RWPE1 (cell line): Measurements from ENCODE around the gene CEP170B.
"Not testable (repeated sequence)": the region's sequence is repeated elsewhere in the genome, so short reads cannot be mapped to it uniquely, and the experiment has no call there.

Experiments used
- CTCF ChIA-PET: fragments of 350-600 bp; sonication (Branson Sonifier 250); formaldehyde crosslinking; extraction: SDS; loops from one replicate; lab custom pipeline; 2021; lab: Yijun Ruan, JAX
- POLR2A ChIA-PET: fragments of 400-600 bp; formaldehyde crosslinking; extraction: SDS; loops from one replicate; lab custom pipeline; 2020; ENCODE audit warnings: antibody characterized with exemption; ENCODE audit not compliant: low non-redundant PET; lab: Yijun Ruan, JAX
- DNase-seq: peaks from one replicate; pipeline ENCODE4 v3.0.0; 2012; ENCODE audit warnings: low spot score
- H3K27ac ChIP-seq: fragments of 450-650 bp; 2 replicates; pipeline ENCODE4 v1.5.1; 2017
- TF ChIP-seq, protein P1 (sequence below): fragments of 450-650 bp; conservative IDR thresholded peaks from 2 replicates; pipeline ENCODE4 v1.5.1; 2017; ENCODE audit warnings: low read depth, mild to moderate bottlenecking

CEP170B gene

DNA sequence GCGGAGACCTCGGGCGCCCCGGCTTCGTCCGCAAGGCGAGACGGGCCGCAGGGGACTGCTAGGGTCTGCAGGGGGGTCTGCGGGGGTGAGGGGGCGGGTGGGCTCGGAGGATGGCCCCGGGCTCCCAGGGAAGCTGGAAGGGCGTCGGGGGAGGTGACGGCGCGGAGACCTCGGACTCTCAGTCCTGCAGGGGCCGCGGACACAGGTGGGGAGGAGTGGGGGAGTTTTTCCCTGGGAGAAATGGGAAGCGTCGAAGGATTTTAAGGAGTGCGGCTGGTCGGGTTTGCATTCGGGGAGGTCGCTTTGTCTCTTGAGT lies 38.2 kb upstream of the CEP170B start:
- H3K27ac ChIP-seq: peak overlapping the region; percentile 75; the same call in 1 of the 2 replicates
- DNase-seq: no peak
- ChIA-PET CTCF (interaction anchor here (0.6 to 2.0 kb wide), 8 partner anchors 10 to 88 kb away, joined by 3 to 25 read pairs (median 4); no protein-coding TSS in a partner anchor), POLR2A (no interaction called here)
- TF ChIP-seq, protein P1, sequence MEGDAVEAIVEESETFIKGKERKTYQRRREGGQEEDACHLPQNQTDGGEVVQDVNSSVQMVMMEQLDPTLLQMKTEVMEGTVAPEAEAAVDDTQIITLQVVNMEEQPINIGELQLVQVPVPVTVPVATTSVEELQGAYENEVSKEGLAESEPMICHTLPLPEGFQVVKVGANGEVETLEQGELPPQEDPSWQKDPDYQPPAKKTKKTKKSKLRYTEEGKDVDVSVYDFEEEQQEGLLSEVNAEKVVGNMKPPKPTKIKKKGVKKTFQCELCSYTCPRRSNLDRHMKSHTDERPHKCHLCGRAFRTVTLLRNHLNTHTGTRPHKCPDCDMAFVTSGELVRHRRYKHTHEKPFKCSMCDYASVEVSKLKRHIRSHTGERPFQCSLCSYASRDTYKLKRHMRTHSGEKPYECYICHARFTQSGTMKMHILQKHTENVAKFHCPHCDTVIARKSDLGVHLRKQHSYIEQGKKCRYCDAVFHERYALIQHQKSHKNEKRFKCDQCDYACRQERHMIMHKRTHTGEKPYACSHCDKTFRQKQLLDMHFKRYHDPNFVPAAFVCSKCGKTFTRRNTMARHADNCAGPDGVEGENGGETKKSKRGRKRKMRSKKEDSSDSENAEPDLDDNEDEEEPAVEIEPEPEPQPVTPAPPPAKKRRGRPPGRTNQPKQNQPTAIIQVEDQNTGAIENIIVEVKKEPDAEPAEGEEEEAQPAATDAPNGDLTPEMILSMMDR: no peak

DNA sequence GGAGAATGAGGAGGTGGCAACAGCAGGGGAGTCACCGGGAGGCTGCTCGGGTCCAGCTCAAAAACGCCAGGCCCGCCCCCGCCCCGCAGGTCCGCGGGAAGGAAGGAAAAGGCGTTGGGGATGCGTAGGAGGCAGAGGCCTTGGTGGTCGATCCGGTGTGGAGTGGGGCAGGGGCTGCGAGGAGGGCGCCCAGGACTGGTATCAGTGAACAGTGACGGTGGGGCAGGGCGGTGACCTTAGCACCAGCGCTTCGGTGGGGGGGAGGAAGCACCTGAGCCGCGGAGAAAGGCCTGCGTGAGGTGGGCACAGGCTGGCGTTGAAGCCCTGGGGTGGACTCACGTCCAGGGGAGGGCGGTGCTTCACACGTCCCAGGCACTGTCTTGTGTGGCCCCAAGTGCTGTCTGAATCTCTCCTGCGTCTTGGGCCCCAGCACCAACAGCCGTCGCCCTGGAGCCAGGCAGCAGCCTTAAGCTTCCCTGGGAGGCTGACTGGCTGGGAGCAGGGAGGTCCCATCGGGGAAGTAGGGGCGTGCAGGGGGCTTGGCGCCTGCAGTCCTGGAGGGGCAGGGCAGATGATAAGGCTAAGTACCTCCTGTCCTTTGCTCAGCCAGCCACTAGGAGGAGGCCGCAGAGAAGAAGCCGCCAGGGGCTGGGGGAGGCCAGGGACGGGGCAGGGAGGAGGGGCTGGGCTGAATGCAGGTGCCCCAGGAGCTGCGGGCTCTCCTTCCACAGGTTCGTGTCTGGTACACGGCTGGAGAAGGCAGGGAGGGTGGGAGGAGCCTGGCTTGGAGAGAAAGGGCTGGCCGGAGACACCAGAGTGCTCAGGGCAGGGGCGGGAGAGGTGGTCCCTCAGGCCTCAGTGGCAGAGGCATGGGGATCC lies 37.7 kb upstream of the CEP170B start:
- H3K27ac ChIP-seq: peak overlapping the region; percentile 75; the same call in 1 of the 2 replicates

DNA sequence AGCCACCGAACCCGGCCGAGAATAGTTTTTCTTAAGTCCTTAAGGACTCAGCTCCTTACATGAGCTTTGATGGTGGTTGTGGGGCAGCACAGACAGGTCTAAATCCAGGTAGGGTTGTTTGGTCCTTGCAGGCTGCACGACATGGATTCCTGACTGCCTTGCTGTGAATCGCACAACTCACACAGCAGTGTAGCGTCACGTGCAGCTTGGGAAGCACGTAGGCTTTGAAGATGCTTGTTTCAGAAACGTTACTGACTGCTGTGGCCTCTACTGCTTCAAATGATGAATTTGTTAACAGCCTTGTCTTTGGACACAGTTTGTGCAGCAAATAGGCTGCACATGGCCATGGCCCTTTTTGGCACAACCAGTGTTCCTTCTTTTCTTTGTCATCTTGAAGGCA lies 34.3 kb upstream of the CEP170B start:
- POLR2A ChIA-PET: interaction anchor here (0.6 kb wide), 1 partner anchor 35 kb away, joined by 4 read pairs; the partner anchor contains the start of gene AKT1
- H3K27ac ChIP-seq: no peak overlapping the region
- DNase-seq: no peak
- TF ChIP-seq, protein P1: no peak
- CTCF ChIA-PET: no interaction called here

More for the DNA sequence above, 37.7 kb upstream of the CEP170B start:
- ChIA-PET CTCF (interaction anchor here (0.6 to 1.4 kb wide), 5 partner anchors 13 to 89 kb away, joined by 3 to 8 read pairs (median 4); no protein-coding TSS in a partner anchor), POLR2A (no interaction called here)
- DNase-seq: no peak
- TF ChIP-seq, protein P1: peak; percentile 45

DNA sequence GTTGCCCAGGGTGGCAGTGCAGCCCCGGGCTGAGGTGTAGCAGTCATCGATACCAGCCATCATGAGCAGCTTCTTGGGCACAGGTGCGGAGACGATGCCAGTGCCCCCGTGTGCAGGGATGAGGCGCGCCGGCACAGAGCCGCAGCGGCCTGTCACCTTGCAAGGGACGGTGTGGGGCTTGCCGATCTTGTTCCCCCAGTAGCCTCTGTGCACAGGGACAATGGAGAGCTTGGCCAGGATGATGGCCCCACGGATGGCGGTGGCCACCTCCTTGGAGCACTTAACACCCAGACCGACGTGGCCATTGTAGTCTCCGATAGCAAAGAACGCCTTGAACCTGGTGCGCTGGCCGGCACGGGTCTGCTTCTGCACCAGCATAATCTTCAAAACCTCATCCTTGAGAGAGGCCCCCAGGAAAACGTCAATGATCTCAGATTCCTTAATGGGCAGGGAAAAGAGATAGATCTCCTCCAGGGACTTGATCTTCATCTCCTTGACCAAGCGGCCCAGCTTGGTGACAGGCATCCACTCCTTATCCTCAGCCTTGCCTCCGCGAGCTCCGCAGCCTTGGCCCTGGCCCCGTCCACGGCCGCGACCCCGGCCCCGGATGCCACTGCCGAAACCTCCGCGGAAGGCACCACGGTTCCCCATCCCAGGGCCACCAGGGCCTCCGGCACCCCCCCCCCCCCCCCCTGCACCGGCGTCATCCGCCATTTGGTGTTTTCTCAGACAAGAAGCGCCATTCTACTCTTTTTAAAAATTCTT lies 28.7 kb upstream of the CEP170B start:
- CTCF ChIA-PET, POLR2A ChIA-PET, DNase-seq, H3K27ac ChIP-seq: not testable (repeated sequence)

DNA sequence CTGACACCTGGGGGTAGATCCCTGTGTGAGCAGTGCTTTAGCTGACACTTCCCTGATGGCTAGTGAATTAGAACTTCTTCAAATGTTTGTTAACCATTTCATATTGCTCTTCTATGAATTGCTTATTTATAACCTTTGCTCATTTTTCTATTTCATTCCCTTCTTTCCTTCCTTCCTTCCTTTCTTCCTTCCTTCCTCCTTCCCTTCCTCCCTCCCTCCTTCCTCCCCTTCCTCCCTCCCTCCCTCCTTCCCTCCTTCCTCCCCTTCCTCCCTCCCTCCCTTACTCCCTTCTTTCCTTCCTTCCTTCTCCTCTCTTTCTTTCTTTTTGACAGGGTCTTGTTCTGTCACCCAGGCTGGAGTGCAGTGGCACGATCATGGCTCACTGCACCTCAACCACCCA lies 23.3 kb upstream of the CEP170B start:
- no peak overlapping the region for H3K27ac ChIP-seq
- CTCF ChIA-PET: interaction anchor here (0.9 kb wide), 1 partner anchor 73 kb away, joined by 3 read pairs; no protein-coding TSS in a partner anchor
- DNase-seq: no peak
- TF ChIP-seq, protein P1: no peak
- POLR2A ChIA-PET: no interaction called here

DNA sequence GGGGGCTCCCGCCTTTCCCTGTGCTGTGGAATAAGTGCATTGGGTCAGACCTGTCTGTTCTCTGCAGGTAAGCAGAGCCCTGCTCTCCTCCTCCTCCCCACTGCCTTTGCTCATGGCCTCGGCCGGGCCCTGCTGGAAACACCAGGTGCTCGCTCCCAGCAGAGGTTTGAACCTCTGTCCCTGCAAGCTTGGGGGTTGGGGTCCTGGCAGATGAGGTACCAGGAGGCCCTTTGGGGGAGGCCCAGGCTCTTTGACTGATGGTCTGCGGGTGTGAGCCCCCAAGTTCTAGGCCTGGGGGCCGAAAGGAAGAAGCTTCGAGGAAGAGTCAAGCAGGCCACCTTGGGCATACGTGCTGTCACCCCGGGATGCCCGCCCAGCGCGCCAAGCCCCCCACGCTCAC lies 22.1 kb upstream of the CEP170B start:
- TF ChIP-seq, protein P1: no peak
- DNase-seq: no peak
- ChIA-PET POLR2A (no interaction called here), CTCF (no interaction called here)
- H3K27ac ChIP-seq: no peak overlapping the region
